Eye (tissue), 1 donor: ENCODE data around the gene MPHOSPH8.

Source experiments
- DNase-seq: peaks from one replicate; pipeline ENCODE4 v3.0.0-alpha.2; 2015

MPHOSPH8 gene, protein sequence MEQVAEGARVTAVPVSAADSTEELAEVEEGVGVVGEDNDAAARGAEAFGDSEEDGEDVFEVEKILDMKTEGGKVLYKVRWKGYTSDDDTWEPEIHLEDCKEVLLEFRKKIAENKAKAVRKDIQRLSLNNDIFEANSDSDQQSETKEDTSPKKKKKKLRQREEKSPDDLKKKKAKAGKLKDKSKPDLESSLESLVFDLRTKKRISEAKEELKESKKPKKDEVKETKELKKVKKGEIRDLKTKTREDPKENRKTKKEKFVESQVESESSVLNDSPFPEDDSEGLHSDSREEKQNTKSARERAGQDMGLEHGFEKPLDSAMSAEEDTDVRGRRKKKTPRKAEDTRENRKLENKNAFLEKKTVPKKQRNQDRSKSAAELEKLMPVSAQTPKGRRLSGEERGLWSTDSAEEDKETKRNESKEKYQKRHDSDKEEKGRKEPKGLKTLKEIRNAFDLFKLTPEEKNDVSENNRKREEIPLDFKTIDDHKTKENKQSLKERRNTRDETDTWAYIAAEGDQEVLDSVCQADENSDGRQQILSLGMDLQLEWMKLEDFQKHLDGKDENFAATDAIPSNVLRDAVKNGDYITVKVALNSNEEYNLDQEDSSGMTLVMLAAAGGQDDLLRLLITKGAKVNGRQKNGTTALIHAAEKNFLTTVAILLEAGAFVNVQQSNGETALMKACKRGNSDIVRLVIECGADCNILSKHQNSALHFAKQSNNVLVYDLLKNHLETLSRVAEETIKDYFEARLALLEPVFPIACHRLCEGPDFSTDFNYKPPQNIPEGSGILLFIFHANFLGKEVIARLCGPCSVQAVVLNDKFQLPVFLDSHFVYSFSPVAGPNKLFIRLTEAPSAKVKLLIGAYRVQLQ

DNA sequence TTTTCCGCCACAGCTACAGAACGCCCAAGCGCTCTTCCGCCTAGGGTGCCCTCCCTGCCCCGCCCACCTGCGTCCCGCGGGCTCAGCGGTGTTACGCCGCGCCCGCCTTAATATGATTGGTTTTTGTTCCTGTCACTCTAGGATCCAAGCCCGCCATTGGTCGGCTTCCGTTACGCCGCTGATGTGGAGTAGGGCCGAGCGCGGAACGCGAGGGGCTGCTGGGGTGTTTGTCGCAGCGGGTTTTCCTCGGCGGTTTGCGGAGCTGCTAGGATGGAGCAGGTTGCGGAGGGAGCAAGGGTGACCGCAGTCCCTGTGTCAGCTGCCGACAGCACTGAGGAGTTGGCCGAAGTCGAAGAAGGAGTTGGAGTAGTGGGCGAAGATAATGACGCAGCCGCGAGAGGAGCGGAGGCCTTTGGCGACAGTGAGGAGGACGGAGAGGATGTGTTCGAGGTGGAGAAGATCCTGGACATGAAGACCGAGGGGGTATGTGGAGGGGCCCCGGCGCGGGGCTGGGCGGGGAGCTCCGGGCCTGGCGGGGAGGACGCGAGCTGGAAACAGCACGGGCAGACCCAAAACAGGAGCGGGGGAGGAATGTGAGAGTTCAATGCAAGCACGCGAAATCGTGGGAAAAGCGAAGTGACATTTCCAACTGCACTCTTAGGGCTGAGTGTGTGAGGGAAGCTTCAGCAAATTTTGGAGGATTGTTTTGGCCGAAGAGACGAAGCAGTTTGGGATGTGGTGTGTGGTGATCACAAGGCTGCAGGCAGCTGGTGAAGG is at the start of gene MPHOSPH8:
Gene MPHOSPH8 (plus strand): TSS at position 181 of the 777 bp plus-strand sequence. CDS start 90 bp downstream, at position 271.
- DNase-seq: peak; percentile 100

DNA sequence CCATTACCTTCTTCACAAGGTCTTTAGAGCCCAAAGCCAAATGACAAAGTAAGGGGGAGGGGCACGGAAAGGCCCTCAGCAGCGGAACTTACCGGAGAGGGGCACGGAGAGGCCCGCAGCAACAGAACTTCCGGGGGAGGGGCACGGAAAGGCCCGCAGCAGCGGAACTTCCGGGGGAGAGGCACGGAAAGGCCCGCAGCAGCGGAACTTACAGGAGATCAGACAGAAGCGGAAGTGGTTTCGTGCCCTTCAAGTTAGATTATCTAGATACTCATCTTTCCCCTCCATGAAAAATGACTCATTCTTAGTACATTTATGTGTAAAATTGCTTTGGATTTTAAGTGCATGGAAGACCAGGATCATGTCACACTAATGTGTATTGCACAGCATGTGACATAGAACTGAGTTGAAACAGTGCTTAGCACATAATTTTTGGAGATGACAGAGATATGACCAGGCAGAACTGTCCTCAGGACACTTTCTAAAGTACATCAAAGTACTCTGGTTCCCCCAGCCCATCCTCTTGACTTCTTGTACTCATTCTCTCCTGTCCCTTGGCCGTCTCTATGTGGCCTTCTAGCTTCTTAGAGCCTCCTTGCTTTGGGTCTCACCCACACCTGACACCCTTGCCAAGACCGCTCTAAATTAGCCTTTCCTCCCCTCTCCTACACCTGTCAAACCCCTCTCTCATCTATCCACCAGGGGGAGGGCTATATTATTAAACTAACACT is 46.4 kb upstream of the MPHOSPH8 start:
- no peak for DNase-seq

DNA sequence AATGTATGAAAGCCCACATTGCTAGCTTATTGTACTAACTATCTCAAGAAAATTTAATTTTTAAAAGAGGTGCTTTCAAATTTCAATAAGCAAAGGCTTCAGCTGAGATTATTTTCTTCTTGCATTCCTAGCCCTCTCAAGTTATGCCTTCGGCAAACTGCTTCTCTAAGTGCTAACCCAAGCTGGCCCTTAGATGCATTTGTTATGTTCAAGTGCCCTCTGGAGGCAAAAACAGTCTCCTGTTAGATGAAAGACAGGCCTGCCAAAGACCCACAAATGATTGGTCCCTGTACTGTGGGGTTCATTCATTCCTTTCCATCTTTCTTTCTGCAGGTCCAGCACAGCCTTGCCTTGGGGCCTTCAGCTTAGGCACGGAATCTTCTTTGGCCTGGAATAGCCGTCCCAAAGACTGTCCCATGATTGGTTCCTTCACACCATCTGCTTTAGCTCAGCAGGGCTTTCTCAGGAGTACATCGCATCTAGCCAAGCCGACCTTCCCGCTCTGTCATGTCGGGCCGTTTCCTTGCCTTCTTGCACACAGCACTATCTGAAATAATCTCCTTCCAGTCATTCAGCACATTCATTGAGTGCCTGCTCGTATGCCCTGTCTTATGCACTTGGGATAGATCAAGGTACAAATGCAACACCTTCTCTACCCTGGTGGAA is 45.7 kb upstream of the MPHOSPH8 start:
- peak; percentile 39 for DNase-seq

DNA sequence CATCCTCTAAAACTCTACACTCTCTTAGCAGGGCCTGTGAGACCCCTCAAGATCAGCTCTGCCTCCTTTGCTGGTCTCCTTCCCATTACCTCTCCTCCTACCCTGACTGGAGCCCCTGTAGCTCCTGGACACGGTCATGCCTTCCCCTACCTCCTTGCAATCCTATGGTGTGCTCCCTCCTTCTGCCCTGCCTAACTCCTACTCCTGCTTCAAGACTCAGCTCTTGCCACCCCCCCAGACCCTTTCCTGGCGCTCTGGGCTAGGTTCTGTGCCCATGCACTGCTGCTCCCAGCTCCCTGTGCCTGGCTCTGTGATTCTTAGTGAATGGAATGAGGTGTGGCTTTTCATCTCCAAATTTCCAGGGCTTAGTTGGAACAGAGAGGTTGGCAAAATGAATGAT is 44.1 kb upstream of the MPHOSPH8 start:
- no peak for DNase-seq

DNA sequence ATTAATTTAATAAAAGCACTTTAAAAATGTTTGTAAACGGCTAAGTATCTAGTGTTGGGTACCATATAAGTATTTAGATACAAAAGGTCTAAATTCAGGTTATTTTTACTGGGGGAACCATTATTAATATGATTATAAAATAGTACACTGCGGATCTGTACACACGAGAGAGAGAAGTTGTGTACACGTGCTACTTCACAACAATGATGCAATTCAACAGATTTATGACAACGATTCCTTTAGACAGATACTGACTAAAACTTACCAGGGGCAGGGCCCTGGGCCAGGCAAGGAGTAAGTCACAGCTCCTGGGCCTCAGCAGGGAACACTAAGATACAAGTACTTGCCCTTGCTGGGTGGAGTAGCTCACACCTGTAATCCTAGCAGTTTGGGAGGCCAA is 43.0 kb upstream of the MPHOSPH8 start:
- no peak for DNase-seq

DNA sequence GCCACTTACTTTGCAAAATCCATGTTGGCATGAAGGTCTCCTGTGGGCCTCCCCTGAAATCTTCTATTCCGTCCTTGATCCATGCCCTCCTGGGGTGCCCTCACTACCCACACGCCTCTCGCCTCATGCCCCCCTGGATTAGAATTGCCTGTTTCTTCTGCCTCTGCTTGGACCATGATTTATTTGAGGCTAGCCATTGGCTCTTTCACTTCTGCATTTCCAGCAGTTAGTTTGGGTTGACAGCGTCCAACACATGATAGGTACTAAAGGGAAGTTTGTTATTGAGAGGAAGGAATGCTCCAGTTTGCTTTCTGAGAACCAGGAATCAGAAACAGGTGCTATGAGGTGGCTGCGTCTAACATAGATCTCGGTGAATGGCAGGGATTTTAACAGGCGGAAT is 41.6 kb upstream of the MPHOSPH8 start:
- no peak for DNase-seq

DNA sequence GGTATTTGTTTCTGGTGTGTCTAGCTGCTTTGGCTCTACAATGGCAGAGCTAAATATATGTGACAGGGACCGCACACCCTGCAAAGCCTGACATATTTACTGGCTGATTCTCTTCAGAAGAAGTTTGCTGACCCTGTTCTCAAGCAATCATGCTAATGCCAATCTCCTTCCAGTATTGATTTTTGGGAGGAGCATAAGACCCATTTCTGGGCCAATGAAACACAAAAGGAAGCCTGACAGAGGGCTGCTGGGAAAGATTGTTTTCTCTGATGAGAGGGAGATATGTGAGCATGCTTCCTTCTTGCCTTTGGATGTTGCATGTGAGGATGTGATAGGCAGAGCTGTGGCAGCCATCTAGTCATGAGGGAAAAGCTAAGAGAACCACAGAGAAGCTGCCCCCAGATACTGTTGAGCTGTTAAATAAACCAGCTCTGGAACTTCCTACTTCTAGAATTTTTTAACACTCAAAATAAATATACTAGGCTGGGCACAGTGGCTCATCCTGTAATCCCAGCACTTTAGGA is 40.7 kb upstream of the MPHOSPH8 start:
- DNase-seq: peak; percentile 10

DNA sequence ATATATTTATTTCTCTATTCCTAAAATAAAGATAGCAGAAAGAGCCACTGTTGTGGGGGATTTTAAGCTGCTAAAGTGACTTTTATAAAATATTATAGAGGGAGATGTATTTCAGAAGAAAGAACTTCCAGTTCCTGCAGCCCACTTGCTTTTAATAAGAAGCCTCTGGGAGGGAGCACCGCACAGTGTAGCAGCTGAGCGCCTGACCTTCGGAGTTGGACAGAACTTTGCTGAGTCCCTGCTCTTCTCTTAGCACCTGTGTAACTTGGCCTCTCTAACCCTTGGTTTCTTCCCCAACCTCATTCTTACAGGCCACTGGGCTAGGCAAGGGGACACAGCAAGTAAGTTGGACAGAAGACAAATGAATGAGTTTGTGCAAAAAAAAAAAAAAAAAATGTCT is 37.4 kb upstream of the MPHOSPH8 start:
- DNase-seq: no peak

DNA sequence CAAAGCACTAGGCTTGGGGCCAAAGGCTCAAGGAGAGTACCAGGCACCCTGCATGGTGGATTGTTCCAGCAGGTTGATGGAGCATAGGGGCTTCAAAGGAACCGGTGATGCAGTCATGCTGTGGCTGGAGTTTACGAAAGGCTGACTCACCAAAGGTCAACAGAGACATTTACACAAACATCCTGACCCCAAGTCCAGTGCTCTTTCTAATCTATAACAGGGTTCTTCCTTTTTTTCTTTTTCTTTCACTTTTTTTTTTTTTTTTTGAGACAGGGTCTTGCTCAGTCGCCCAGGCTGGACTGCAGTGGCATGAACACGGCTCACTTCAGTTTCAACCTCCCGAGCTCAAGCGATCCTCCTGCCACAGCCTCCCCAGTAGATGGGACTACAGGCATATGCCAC is 36.5 kb upstream of the MPHOSPH8 start:
- no peak for DNase-seq

DNA sequence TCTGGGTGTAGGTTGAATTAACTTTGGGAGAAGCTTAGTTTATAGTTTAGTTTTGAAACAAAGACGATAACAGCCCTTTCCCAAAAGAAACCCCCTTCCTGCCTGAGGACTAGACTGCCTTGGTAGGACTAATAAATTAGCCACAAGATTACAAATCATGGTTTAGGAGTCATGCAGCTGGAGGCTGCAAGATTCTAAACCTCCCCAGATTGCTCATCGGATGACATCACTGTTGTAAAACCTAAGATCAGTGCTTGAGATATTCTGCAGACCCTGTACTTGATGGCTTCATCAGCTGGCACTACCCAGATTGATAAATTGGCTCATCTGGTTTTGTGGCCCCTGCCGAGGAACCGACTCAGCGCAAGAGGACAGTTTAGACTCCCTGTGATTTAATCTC is 35.9 kb upstream of the MPHOSPH8 start:
- no peak for DNase-seq

DNA sequence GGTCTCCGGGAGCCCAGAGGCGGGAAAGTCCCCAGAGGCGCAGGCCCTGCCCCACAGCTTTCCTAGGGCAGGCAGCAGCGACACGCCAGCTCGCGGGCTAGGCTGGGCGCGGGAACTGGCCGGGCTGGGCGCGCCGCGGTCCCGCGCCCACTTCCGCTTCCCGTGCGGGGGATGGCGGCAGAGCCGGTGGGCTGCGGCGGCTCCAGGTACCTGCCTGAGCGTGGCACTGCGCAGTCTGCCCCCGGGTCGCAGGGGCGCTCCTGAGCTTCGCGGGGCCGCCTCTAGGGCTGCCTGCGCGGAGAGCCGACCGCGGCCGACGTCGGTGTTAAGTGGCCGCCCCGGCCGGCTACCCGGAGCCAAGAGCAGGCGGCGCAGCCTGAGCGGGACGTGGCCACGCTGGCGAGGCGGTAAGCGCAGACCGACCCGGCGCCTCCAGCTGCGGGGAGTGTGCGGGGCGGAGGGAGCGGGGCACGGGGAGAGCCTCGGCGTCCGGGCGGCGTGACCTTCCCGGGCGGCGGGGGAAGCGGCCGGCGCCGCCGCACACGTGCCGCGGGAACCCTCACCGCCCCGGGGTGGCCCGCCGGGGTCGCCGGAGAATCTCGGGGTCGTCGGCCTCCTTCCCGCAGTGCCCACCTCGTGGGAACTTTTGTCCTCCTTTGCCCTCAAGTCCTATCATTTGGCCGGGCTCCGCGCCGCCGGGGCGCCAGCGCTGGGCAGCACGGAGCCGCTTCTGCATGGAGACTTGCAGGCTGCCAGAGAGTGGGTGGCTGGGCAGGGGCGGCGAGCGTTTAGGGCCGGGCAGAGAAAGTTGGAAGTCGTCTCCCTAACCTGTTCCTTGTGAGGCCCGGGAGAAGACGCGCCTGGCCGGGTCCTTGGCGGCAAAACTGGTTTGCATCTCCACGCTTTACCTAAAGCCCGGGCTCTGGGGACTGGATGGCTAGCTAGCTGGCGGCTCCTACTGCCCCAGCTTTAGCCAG is 31.4 kb upstream of the MPHOSPH8 start:
- peak; percentile 81 for DNase-seq

DNA sequence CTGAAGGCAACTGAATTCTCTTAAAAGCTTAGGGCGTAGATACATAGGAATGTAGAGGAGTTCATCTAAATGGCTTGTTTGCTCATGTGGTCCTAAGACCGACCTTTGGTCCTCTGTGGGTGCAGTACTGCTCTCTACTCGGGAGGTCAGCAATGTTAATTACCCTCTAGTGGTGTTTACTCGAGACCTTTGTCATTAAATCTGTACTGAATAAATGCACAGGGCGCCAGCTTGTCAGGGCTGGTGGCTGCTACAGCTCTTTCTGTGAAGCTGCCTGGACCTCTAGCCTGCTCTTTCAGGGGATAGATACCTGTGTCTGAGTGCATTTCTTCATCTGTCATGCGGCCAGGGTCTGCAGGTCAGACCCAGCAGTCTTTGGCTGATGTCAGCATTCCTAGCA is 29.2 kb upstream of the MPHOSPH8 start:
- DNase-seq: no peak

DNA sequence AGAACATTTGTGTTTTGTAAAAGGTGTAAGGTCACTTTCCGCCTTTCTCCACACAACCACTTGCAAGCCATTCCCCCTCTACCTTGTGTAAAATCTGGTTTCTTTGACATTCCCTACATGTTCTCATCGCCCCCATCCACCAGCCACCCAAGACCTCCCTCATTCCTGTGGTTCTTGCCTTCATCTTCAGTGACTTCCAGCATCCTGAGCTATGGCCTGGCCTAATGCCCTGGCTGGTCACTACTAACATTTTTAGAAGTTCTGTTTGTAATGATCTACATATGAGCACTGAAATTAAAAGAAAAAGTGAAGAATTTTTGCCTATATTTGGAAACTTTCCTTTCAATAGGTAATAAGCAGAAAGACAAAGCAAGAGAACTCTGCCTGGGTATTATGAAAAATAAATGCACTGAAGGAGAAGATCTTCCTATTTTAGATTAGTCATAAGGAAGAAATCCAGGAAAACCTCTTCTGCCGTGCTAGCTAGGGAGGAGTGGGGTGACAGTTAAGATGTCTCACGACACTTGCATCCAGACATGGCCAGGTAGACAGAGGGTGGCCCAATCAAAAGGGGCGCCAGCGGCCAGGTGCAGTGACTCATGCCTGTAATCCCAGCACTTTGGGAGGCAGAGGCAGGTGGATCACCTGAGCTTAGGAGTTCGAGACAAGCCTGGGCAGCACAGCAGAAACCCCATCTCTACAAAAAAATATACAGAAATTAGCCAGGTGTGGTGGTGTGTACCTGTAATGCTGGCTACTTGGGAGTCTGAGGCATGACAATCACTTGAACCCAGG is 28.1 kb upstream of the MPHOSPH8 start:
- DNase-seq: no peak

DNA sequence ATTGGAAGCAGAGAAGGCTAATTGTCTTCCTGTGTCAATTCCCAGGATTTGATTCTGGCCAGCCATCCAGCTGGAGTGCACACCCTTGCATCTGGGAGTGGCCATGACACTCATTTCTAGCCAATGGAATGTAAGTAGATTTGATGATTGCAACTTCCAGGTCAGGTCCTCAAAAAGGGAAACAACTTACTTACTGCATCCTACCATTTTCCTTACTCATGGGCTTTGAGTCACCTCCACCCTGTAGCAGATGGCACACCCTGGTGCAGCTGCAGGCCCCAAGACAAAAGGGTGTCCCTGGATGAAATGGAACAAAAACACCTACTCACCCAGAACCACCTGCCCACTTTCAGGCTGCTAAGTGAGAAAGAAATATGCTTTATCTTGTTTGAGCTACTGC is 27.3 kb upstream of the MPHOSPH8 start:
- DNase-seq: no peak

DNA sequence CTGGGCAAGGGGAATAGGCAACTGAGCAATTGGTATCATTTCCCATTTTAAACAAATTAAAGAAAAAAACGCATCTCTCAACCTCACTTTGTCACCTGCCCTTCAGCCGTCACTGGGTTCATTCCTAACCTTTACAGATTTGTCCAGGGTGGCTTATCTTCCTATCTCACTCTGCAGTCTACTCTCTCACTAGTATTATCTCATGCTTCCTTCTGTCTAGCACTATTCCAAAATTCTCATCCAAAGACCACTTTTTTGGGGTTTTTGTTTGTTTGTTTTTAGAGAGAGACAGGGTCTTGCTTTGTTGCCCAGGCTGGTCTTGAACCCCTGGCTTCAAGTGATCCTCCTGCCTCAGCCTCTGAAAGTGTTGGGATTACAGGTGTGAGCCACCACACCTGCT is 26.7 kb upstream of the MPHOSPH8 start:
- DNase-seq: no peak

DNA sequence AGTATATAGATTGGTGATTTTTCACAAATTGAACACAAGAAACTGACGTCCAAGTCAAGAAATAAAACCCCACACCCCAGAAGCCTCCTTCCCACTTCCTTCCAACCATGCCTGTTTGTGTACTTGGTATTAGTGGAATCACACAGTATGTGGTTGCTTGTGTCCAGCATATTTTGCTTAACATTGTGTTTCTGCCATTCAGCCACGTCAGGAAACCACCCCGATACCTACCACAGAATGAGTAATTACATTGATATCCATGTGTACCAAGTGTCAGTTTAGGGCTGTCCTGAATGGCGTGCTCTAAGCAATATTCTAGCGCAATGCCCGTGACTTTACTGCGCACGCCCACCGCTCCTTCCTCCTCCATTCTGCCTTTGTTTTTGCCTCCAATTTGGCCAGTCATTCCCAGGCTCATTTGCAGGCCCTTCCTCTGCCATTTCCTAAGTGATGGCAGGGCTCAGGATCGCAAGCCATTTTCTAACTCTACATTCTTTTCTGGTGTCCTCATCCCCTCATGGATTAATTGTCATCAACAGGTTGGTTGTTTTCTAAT is 25.9 kb upstream of the MPHOSPH8 start:
- no peak for DNase-seq

DNA sequence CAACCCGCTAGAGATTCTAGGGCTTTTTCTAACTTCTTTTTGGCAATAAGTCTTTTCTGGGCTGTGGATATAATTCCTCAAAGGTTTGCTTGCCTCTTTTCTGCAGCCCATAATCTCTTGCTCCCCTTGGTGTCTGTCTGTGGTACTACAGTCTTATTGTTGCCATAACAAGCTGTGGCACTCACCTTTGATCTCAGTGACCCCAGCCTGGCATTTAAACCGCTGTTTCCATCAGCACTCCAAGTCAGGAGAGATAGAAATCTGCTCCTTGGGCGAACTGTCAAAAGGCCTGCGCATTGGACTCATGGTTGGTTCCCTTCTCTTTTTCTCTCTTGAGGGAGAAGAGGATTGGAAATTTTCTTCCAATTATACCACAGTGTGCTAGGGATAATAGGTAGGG is 14.5 kb upstream of the MPHOSPH8 start:
- DNase-seq: no peak

DNA sequence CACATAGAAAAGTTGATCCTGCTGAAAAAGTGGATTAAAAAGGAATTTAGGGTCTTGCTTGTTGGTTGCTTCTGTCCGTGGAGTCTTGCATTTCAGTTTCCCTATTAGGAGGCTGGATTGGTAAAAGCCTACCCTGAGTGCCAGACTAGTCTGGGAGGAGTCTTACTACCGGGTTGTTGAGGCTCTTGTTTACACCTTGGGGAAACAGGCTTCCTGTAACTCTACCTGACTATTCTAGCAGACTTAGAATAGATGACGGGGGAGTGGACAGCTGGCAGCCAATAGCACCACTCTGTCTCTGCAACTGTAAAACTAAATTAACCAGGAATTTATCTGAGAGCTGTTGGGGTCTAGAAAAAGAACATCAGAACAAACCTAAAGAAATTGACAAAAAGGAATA is 11.3 kb upstream of the MPHOSPH8 start:
- DNase-seq: no peak

DNA sequence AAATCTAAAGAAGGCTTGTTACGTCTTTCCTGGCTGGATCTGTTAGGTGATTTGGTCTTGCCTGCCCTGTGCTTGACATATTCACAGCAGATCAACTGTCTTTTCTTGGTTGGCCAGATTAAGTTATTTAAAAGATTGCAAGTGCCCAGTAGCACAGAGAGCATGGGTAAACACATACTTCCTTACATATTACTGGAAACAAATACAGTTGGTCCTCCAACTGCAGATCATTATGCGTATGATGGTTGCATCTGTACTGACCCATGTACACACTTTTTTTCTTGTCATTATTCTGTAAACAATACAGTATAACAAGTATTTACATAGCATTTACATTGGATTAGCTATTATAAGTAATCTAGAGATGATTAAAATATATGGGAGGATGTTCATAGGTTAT is 9.2 kb upstream of the MPHOSPH8 start:
- no peak for DNase-seq
